ENCODE data around the gene MFSD6.

The MFSD6 gene

DNA sequence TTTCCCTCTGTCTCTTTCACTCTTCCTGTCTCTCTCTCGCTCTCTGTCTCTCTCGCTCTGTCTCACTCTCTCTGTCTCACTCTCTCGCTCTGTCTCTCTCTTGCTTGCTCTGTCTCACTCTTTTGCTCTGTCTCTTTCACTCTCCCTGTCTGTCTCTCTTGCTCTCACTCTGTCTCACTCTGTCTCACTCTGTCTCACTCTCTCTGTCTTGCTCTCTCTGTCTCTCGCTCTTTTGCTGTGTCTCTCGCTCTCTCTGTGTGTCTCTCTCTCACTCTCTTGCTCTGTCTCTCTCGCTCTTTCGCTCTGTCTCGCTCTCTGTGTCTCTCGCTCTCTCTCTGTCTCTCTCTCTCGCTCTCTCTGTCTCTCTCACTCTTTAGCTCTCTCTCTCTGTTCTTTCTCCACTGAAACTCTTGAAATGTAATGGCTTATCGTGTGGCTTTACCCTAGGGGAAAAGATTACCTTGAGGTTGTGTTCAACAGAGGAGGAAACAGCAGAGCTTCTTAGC is 41.9 kb upstream of the MFSD6 start:
- DNase-seq (ENCODE audit: low read depth) = no peak
- TF ChIP-seq, protein P1, sequence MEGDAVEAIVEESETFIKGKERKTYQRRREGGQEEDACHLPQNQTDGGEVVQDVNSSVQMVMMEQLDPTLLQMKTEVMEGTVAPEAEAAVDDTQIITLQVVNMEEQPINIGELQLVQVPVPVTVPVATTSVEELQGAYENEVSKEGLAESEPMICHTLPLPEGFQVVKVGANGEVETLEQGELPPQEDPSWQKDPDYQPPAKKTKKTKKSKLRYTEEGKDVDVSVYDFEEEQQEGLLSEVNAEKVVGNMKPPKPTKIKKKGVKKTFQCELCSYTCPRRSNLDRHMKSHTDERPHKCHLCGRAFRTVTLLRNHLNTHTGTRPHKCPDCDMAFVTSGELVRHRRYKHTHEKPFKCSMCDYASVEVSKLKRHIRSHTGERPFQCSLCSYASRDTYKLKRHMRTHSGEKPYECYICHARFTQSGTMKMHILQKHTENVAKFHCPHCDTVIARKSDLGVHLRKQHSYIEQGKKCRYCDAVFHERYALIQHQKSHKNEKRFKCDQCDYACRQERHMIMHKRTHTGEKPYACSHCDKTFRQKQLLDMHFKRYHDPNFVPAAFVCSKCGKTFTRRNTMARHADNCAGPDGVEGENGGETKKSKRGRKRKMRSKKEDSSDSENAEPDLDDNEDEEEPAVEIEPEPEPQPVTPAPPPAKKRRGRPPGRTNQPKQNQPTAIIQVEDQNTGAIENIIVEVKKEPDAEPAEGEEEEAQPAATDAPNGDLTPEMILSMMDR (IDR thresholded peaks at IDR 0.05; ENCODE audit: insufficient read depth, low read depth, low read length, missing control alignments) = no peak
- H3K4me3 ChIP-seq (ENCODE audit: low read length) = no peak overlapping the region

DNA sequence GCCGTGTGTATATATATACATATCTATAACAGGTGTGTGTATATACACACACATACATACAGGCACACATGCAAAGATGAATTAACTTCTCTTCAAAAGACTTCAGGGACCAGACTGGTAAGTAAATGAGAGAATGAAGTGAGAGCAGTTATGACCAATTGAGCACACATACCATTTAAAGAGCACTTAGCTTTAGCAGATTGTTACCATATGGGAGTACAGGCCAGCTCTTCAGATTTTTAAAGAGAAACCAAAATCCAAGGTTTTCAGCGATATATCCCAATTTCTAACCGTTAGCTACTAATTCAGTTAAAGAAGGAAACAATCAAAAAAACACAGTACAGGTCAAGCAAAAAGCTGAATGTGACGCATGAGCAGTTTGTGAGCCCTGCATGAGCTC is 41.1 kb upstream of the MFSD6 start:
- no peak overlapping the region for H3K4me3 ChIP-seq (ENCODE audit: low read length)
- no peak for DNase-seq (ENCODE audit: low read depth)

DNA sequence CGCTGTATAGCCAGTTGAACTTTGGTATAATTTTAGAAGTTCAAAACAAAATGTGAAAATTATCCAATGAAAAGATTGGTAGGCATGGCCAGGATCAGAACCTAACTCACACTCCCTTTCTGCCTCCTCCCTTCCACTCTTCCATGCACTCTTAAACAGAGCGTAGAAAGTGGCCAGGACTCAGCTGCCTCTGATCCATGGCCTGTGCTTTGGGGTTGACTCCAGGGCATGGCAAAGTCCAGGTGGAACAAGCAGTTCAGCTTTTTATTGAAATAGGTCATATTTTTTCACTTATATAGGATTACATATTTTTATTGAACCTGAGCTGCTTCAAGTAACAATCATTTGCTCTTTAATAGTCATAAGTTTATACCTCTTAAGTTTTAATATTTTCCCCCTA is 38.5 kb upstream of the MFSD6 start:
- H3K4me3 ChIP-seq (ENCODE audit: low read length) = no peak overlapping the region
- TF ChIP-seq, protein P1 (IDR thresholded peaks at IDR 0.05; ENCODE audit: insufficient read depth, low read depth, low read length, missing control alignments) = no peak
- no peak for DNase-seq (ENCODE audit: low read depth)

More for the DNA sequence above, 41.1 kb upstream of the MFSD6 start:
- TF ChIP-seq, protein P1 (IDR thresholded peaks at IDR 0.05; ENCODE audit: insufficient read depth, low read depth, low read length, missing control alignments) = no peak

DNA sequence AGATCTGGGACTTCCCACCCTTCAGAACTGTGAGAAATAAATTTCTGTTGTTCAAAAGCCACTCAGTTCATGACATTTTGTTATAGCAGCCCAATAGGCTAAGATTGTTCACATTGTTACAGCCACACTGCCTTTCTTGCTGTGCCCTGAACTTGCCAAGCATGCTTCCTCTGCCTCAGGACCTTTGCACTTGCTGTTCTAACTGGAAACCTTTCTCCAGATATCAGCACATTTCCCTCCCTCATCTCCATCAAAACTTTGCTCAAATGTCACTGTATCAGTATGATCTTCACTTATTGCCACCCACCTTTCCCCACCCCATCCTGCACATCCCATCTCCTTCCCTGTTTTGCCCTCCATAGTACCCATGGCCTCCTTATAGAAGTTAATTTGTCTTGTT is 32.1 kb upstream of the MFSD6 start:
- no peak overlapping the region for H3K4me3 ChIP-seq (ENCODE audit: low read length)

DNA sequence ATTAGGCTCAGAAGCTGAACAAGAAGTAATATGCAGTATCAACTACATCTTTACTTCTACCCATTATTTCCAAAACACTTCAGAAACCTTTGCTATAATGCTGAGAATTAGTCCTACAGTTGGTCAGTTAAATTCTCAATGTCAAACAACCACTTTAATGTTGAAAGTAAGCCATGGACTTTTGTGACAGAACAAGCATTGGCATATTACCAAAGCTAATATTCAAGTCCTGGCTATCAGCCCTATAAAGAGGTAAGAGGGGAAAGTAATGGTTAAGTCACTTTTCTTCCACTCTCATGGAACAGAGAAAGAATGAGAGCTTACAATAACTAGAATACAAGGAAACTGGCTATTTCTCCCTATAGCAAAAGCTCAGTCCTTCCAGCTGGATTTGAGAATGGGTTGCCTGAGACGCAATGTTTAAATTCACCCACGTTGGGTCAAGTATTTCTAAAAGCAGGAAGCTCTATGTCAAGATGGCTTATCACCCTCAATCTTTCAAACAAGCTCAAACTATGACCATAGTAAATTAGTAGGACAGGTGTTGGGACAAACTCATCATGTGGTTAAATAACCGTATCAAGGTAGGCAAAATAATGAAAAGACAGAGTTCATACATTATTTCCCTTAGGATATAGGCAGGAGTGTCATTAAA is 31.4 kb upstream of the MFSD6 start:
- no peak for DNase-seq (ENCODE audit: low read depth)
- TF ChIP-seq, protein P1 (IDR thresholded peaks at IDR 0.05; ENCODE audit: insufficient read depth, low read depth, low read length, missing control alignments) = no peak

More for the DNA sequence above, 32.1 kb upstream of the MFSD6 start:
- TF ChIP-seq, protein P1 (IDR thresholded peaks at IDR 0.05; ENCODE audit: insufficient read depth, low read depth, low read length, missing control alignments) = no peak
- no peak for DNase-seq (ENCODE audit: low read depth)

DNA sequence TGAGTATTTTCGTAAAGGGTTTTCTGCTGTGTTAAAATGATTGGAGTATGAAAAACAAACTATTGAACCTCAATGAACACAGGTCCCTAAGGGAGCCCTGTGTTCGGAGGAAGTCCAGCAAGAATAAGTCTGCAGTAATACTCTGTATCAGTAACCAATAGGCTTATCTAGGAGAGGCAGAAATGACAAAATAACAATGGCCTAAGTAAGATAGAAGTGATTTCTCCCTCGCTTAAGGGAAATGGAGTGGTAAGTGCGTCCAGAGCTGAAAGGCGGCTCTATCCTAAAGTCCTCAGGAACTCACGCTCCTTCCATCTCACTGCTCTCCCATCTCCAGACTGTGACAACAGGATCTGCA is 29.3 kb upstream of the MFSD6 start:
- DNase-seq (ENCODE audit: low read depth) = no peak
- H3K4me3 ChIP-seq (ENCODE audit: low read length) = no peak overlapping the region
- TF ChIP-seq, protein P1 (IDR thresholded peaks at IDR 0.05; ENCODE audit: insufficient read depth, low read depth, low read length, missing control alignments) = no peak

More for the DNA sequence above, 31.4 kb upstream of the MFSD6 start:
- no peak overlapping the region for H3K4me3 ChIP-seq (ENCODE audit: low read length)

All from epithelial cell of esophagus (primary cell).